NOMO-1 treated with dmso at 0.1 percent for 144 hours (cell line): ENCODE measurements around the gene SCN2A.
"Not testable (repeated sequence)": the region's sequence is repeated elsewhere in the genome, so short reads cannot be mapped to it uniquely, and the experiment has no call there.

ENCODE experiments used
- DNase-seq: peaks from one replicate; lab custom pipeline; 2025; ENCODE audit not compliant: unreplicated experiment; lab: John Stamatoyannopoulos, UW

Gene SCN2A

GRCh38 chr2:165312999-165313398, 73.8 kb downstream of the SCN2A start:
- DNase-seq = no peak

GRCh38 chr2:165313509-165313908, 74.3 kb downstream of the SCN2A start:
- DNase-seq = no peak

- no peak for DNase-seq
These were observed 89.1 kb downstream of the SCN2A start for GRCh38 chr2:165328272-165328671.

- DNase-seq = not testable (repeated sequence)
These were observed 105.1 kb downstream of the SCN2A start for GRCh38 chr2:165344276-165344675.

- no peak for DNase-seq
These were observed 109.2 kb downstream of the SCN2A start for GRCh38 chr2:165348441-165348840.

- no peak for DNase-seq
These were observed 110.0 kb downstream of the SCN2A start for GRCh38 chr2:165349181-165349580.

GRCh38 chr2:165357758-165358157, 118.5 kb downstream of the SCN2A start:
- DNase-seq = no peak

- DNase-seq = no peak
These were observed 122.3 kb downstream of the SCN2A start for GRCh38 chr2:165361514-165361913.

- no peak for DNase-seq
These were observed 130.1 kb downstream of the SCN2A start for GRCh38 chr2:165369131-165369897.

- DNase-seq = no peak
These were observed 130.7 kb downstream of the SCN2A start for GRCh38 chr2:165369898-165370296.

GRCh38 chr2:165371356-165371755, 132.1 kb downstream of the SCN2A start:
- no peak for DNase-seq

- no peak for DNase-seq
These were observed 134.2 kb downstream of the SCN2A start for GRCh38 chr2:165373278-165374010.

- no peak for DNase-seq
These were observed 137.4 kb downstream of the SCN2A start for GRCh38 chr2:165376571-165376975.

GRCh38 chr2:165382362-165382761, 143.1 kb downstream of the SCN2A start:
- DNase-seq = no peak

- DNase-seq = no peak
These were observed 151.7 kb downstream of the SCN2A start for GRCh38 chr2:165390875-165391274.

GRCh38 chr2:165391791-165392190, 152.6 kb downstream of the SCN2A start:
- no peak for DNase-seq

GRCh38 chr2:165398603-165399002, 159.4 kb downstream of the SCN2A start:
- DNase-seq = not testable (repeated sequence)

- peak; percentile 1 for DNase-seq
These were observed 162.2 kb downstream of the SCN2A start for GRCh38 chr2:165401285-165401852.

GRCh38 chr2:165402162-165402561, 162.9 kb downstream of the SCN2A start:
- DNase-seq = no peak

- DNase-seq = no peak
These were observed 167.0 kb downstream of the SCN2A start for GRCh38 chr2:165406173-165406572.

- no peak for DNase-seq
These were observed 168.3 kb downstream of the SCN2A start for GRCh38 chr2:165407466-165407865.

- no peak for DNase-seq
These were observed 169.0 kb downstream of the SCN2A start for GRCh38 chr2:165408186-165408585.
